HepG2 (cell line): Measurements from ENCODE around the gene KIF22. TPM values are rescaled to one million over a fixed set of nuclear protein-coding genes. Genes with fewer than 3 reads are reported as not detected.

Experiments
- KDM3A ChIP-seq: IDR thresholded peaks from 2 replicates; pipeline ENCODE4 v1.6.1; 2018; ENCODE audit warnings: low read depth, missing compliant biosample characterization
- MTF2 ChIP-seq: sonication (generic); formaldehyde crosslinking; IDR thresholded peaks from 2 replicates; pipeline ENCODE4 v1.5.0; 2020; ENCODE audit warnings: missing genetic modification reagents, borderline replicate concordance
- NCOA1 ChIP-seq: sonication (generic); formaldehyde crosslinking; IDR thresholded peaks from 2 replicates; pipeline ENCODE4 v1.9.0; 2021; ENCODE audit warnings: missing genetic modification reagents
- NFIB ChIP-seq: sonication (generic); formaldehyde crosslinking; IDR thresholded peaks from 2 replicates; pipeline ENCODE4 v1.9.0; 2021; ENCODE audit warnings: missing genetic modification reagents, mild to moderate bottlenecking, borderline replicate concordance
- ONECUT2 ChIP-seq: sonication (generic); formaldehyde crosslinking; IDR thresholded peaks from 2 replicates; pipeline ENCODE4 v1.4.0; 2020; ENCODE audit warnings: missing genetic modification reagents
- TAF15 ChIP-seq: fragments of 200-400 bp; formaldehyde crosslinking; IDR thresholded peaks from one replicate; pipeline ENCODE4 v1.6.1; 2018; ENCODE audit warnings: mild to moderate bottlenecking, low read depth, low read length; ENCODE audit not compliant: poor library complexity, severe bottlenecking
- TARDBP ChIP-seq: sonication (generic); formaldehyde crosslinking; IDR thresholded peaks from 2 replicates; pipeline ENCODE4 v1.8.0; 2022; ENCODE audit warnings: mild to moderate bottlenecking, missing genetic modification reagents
- ZFP90 ChIP-seq: sonication (generic); formaldehyde crosslinking; IDR thresholded peaks from 2 replicates; pipeline ENCODE4 v1.8.0; 2022; ENCODE audit warnings: missing genetic modification reagents, mild to moderate bottlenecking, inconsistent platforms, borderline replicate concordance
- ZNF563 ChIP-seq: sonication (generic); formaldehyde crosslinking; IDR thresholded peaks from 2 replicates; pipeline ENCODE4 v1.8.0; 2022; ENCODE audit warnings: mild to moderate bottlenecking, moderate library complexity, missing genetic modification reagents
- ZNF577 ChIP-seq: sonication (generic); formaldehyde crosslinking; IDR thresholded peaks from 2 replicates; pipeline ENCODE4 v1.4.0; 2020; ENCODE audit warnings: mild to moderate bottlenecking, low read depth, missing genetic modification reagents, borderline replicate concordance
- polyA plus RNA-seq, 8 experiments: library from polyadenylated mRNA; depleted of rRNA in 3 of 8; stranded (reverse) in 7 of 8; unstranded in 1 of 8; fragments of >200 nt; fragmentation: Illumina TruSeq in 4 of 8; extraction: Trizol in 4 of 8; gene quantifications; 2 replicates each; pipeline versions ENCODE4 v1.2.1 to v1.2.3, GENCODE V29; 2011 to 2016; ENCODE audit warnings: low read depth in 4 of 8, missing spikeins in 1 of 8, mixed read lengths in 1 of 8; ENCODE audit not compliant: insufficient read depth in 1 of 8
- total RNA-seq, 5 experiments: library from RNA; depleted of rRNA; stranded (reverse); fragments of >200 nt; fragmentation: Illumina TruSeq; extraction: Trizol; gene quantifications; 2 replicates each; pipeline ENCODE4 v1.2.3, GENCODE V29; 2016; ENCODE audit warnings: low read depth in 1 of 5
- TF ChIP-seq, protein P1 (sequence below): sonication (generic); formaldehyde crosslinking; IDR thresholded peaks from 2 replicates; pipeline ENCODE4 v1.8.0; 2023; ENCODE audit warnings: mild to moderate bottlenecking, missing genetic modification reagents
- TF ChIP-seq, protein P2 (sequence below): sonication (generic); formaldehyde crosslinking; IDR thresholded peaks from 2 replicates; pipeline ENCODE4 v1.5.0; 2020; ENCODE audit warnings: missing genetic modification reagents
- TF ChIP-seq, protein P3 (sequence below): sonication (generic); formaldehyde crosslinking; conservative IDR thresholded peaks from 2 replicates; pipeline ENCODE4 v1.8.1; 2023; ENCODE audit warnings: missing genetic modification reagents
- TF ChIP-seq, protein P4 (sequence below): sonication (generic); formaldehyde crosslinking; IDR thresholded peaks from 2 replicates; pipeline ENCODE4 v1.5.0; 2020; ENCODE audit warnings: missing genetic modification reagents
- TF ChIP-seq, protein P5 (sequence below), 2 experiments: IDR thresholded peaks; 2 replicates each; pipeline ENCODE4 v1.6.1; 2011 to 2012; ENCODE audit warnings: low read length in 2 of 2, borderline replicate concordance in 1 of 2, low read depth in 1 of 2, mild to moderate bottlenecking in 1 of 2, moderate library complexity in 1 of 2
- TF ChIP-seq, protein P6 (sequence below): sonication (generic); formaldehyde crosslinking; IDR thresholded peaks from 2 replicates; pipeline ENCODE4 v1.4.0; 2020; ENCODE audit warnings: missing genetic modification reagents

Gene KIF22
- total and polyA plus RNA-seq, 2 of the 13 experiments (the other 11 are each of a cell fraction or from before 2014, with no cell fraction given): 95.8 to 118 TPM

DNA sequence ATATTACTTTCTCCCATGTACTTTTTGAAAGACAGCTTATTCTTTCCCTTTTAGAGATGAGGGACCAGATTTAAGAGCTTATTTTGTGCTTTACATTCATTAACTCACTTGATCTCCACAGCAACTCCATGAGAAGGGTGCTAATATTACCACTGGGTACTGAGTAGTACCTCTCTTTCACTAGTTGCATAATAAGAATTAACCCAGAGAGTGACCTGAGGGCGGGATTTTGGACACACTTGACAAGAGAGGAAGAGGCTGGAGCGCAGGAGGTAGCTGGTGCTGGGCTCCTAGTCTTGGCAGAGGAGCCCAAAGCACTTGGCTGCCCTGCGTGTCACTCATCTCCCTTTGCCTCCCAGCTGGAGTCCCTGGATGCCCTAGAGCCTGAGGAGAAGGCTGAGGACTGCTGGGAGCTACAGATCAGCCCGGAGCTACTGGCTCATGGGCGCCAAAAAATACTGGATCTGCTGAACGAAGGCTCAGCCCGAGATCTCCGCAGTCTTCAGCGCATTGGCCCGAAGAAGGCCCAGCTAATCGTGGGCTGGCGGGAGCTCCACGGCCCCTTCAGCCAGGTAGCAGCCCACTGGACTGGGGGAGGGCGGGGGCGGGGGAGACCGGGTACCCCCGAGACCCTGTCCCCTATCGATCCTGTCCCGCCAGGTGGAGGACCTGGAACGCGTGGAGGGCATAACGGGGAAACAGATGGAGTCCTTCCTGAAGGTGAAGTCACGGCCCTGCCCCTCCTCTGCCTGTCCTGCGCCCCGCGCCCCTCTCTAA is 14.1 kb downstream of the KIF22 start (continued):
- TF ChIP-seq, protein P1, sequence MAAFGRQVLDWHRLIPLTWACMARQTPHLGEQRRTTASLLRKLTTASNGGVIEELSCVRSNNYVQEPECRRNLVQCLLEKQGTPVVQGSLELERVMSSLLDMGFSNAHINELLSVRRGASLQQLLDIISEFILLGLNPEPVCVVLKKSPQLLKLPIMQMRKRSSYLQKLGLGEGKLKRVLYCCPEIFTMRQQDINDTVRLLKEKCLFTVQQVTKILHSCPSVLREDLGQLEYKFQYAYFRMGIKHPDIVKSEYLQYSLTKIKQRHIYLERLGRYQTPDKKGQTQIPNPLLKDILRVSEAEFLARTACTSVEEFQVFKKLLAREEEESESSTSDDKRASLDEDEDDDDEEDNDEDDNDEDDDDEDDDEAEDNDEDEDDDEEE (CRISPR knock-in tag): peak; percentile 80; the same call in 1 of the 2 replicates
- peak; percentile 87 for TF ChIP-seq MTF2 (CRISPR knock-in tag)
- TF ChIP-seq, protein P2, sequence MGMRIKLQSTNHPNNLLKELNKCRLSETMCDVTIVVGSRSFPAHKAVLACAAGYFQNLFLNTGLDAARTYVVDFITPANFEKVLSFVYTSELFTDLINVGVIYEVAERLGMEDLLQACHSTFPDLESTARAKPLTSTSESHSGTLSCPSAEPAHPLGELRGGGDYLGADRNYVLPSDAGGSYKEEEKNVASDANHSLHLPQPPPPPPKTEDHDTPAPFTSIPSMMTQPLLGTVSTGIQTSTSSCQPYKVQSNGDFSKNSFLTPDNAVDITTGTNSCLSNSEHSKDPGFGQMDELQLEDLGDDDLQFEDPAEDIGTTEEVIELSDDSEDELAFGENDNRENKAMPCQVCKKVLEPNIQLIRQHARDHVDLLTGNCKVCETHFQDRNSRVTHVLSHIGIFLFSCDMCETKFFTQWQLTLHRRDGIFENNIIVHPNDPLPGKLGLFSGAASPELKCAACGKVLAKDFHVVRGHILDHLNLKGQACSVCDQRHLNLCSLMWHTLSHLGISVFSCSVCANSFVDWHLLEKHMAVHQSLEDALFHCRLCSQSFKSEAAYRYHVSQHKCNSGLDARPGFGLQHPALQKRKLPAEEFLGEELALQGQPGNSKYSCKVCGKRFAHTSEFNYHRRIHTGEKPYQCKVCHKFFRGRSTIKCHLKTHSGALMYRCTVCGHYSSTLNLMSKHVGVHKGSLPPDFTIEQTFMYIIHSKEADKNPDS (CRISPR knock-in tag): 0 out of 2 replicates have a peak, but pooled peaks have one; percentile 24
- TF ChIP-seq TARDBP (CRISPR knock-in tag): 0 out of 2 replicates have a peak, but pooled peaks have one; percentile 37
- TF ChIP-seq, protein P3, sequence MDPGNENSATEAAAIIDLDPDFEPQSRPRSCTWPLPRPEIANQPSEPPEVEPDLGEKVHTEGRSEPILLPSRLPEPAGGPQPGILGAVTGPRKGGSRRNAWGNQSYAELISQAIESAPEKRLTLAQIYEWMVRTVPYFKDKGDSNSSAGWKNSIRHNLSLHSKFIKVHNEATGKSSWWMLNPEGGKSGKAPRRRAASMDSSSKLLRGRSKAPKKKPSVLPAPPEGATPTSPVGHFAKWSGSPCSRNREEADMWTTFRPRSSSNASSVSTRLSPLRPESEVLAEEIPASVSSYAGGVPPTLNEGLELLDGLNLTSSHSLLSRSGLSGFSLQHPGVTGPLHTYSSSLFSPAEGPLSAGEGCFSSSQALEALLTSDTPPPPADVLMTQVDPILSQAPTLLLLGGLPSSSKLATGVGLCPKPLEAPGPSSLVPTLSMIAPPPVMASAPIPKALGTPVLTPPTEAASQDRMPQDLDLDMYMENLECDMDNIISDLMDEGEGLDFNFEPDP: 0 out of 2 replicates have a peak, but pooled peaks have one; percentile 92
- TF ChIP-seq KDM3A (CRISPR knock-in tag): no peak
- peak; percentile 28 for TF ChIP-seq TAF15
- peak; percentile 93; the same call in 1 of the 2 replicates for TF ChIP-seq NCOA1 (CRISPR knock-in tag)
- peak; percentile 66; the same call in 1 of the 2 replicates for TF ChIP-seq ZNF563 (CRISPR knock-in tag)
- TF ChIP-seq ZFP90 (CRISPR knock-in tag): peak; percentile 7
- TF ChIP-seq NFIB (CRISPR knock-in tag): 0 out of 2 replicates have a peak, but pooled peaks have one; percentile 31
- TF ChIP-seq, protein P4, sequence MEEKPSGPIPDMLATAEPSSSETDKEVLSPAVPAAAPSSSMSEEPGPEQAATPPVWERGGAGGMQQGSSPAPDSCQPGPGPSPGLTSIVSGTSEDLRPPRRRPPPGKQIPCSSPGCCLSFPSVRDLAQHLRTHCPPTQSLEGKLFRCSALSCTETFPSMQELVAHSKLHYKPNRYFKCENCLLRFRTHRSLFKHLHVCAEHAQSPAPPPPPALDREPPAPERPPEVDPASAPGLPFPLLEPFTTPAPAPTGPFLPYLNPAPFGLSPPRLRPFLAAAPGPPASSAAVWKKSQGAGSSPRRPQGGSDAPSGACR (CRISPR knock-in tag): peak; percentile 84
- 0 out of 2 replicates have a peak, but pooled peaks have one; percentile 20 for TF ChIP-seq ZNF577 (CRISPR knock-in tag)
- TF ChIP-seq, protein P5, sequence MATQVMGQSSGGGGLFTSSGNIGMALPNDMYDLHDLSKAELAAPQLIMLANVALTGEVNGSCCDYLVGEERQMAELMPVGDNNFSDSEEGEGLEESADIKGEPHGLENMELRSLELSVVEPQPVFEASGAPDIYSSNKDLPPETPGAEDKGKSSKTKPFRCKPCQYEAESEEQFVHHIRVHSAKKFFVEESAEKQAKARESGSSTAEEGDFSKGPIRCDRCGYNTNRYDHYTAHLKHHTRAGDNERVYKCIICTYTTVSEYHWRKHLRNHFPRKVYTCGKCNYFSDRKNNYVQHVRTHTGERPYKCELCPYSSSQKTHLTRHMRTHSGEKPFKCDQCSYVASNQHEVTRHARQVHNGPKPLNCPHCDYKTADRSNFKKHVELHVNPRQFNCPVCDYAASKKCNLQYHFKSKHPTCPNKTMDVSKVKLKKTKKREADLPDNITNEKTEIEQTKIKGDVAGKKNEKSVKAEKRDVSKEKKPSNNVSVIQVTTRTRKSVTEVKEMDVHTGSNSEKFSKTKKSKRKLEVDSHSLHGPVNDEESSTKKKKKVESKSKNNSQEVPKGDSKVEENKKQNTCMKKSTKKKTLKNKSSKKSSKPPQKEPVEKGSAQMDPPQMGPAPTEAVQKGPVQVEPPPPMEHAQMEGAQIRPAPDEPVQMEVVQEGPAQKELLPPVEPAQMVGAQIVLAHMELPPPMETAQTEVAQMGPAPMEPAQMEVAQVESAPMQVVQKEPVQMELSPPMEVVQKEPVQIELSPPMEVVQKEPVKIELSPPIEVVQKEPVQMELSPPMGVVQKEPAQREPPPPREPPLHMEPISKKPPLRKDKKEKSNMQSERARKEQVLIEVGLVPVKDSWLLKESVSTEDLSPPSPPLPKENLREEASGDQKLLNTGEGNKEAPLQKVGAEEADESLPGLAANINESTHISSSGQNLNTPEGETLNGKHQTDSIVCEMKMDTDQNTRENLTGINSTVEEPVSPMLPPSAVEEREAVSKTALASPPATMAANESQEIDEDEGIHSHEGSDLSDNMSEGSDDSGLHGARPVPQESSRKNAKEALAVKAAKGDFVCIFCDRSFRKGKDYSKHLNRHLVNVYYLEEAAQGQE (IDR thresholded peaks at IDR 0.05; ENCODE audit: borderline replicate concordance in 1 of 2, low read depth in 1 of 2, low read length in 2 of 2): no peak
- TF ChIP-seq, protein P6, sequence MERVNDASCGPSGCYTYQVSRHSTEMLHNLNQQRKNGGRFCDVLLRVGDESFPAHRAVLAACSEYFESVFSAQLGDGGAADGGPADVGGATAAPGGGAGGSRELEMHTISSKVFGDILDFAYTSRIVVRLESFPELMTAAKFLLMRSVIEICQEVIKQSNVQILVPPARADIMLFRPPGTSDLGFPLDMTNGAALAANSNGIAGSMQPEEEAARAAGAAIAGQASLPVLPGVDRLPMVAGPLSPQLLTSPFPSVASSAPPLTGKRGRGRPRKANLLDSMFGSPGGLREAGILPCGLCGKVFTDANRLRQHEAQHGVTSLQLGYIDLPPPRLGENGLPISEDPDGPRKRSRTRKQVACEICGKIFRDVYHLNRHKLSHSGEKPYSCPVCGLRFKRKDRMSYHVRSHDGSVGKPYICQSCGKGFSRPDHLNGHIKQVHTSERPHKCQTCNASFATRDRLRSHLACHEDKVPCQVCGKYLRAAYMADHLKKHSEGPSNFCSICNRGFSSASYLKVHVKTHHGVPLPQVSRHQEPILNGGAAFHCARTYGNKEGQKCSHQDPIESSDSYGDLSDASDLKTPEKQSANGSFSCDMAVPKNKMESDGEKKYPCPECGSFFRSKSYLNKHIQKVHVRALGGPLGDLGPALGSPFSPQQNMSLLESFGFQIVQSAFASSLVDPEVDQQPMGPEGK (CRISPR knock-in tag): no peak
- TF ChIP-seq ONECUT2 (CRISPR knock-in tag): 0 out of 2 replicates have a peak, but pooled peaks have one; percentile 27
